Measurements from ENCODE around the gene MLLT3.

GRCh38 chr9:20593105-20593504 lies 29.2 kb downstream of the MLLT3 start:
- TF ChIP-seq CTCF (IDR thresholded peaks at IDR 0.05) (no peak), POLR2A (IDR thresholded peaks at IDR 0.05) (no peak)

Data from uterus (tissue), 2 donors.